IPS-18c (cell line): Measurements from ENCODE around the gene MKI67.
"Not testable (repeated sequence)": the region's sequence is repeated elsewhere in the genome, so short reads cannot be mapped to it uniquely, and the experiment has no call there.

ENCODE experiments used
- H3K4me3 ChIP-seq: 2 replicates; pipeline ENCODE4 v1.7.0; 2013; ENCODE audit warnings: low read depth, mild to moderate bottlenecking, low read length, moderate library complexity; ENCODE audit not compliant: insufficient read depth
- H3K9me3 ChIP-seq: one replicate; pipeline ENCODE4 v1.6.1; 2013; ENCODE audit warnings: mild to moderate bottlenecking, low read length, moderate library complexity; ENCODE audit not compliant: control insufficient read depth, insufficient read depth

MKI67 gene

GRCh38 chr10:128151031-128151430, 24.8 kb upstream of the MKI67 start:
- no peaks in the 10 kb centered on the region for H3K9me3 ChIP-seq
- H3K4me3 ChIP-seq: no peak overlapping the region

GRCh38 chr10:128150561-128150960, 24.3 kb upstream of the MKI67 start:
- no peaks in the 10 kb centered on the region for H3K9me3 ChIP-seq
- H3K4me3 ChIP-seq: peak overlapping the region; percentile 71

GRCh38 chr10:128150045-128150493, 23.8 kb upstream of the MKI67 start:
- Histone ChIP-seq H3K9me3 (no peaks in the 10 kb centered on the region), H3K4me3 (peak overlapping the region; percentile 71)

GRCh38 chr10:128149267-128150014, 23.2 kb upstream of the MKI67 start:
- Histone ChIP-seq H3K4me3 (peak overlapping the region; percentile 34; the same call in 1 of the 2 replicates), H3K9me3 (no peaks in the 10 kb centered on the region)

- Histone ChIP-seq H3K9me3 (no peaks in the 10 kb centered on the region), H3K4me3 (no peak overlapping the region)
Measured at GRCh38 chr10:128147669-128148068, 21.4 kb upstream of the MKI67 start.

GRCh38 chr10:128147064-128147463, 20.8 kb upstream of the MKI67 start:
- H3K9me3 ChIP-seq: no peaks in the 10 kb centered on the region
- H3K4me3 ChIP-seq: no peak overlapping the region

GRCh38 chr10:128144547-128144946, 18.3 kb upstream of the MKI67 start:
- Histone ChIP-seq H3K4me3 (no peak overlapping the region), H3K9me3 (no peaks in the 10 kb centered on the region)

- no peaks in the 10 kb centered on the region for H3K9me3 ChIP-seq
- no peak overlapping the region for H3K4me3 ChIP-seq
Measured at GRCh38 chr10:128143531-128143930, 17.3 kb upstream of the MKI67 start.

- no peak overlapping the region for H3K4me3 ChIP-seq
- no peaks in the 10 kb centered on the region for H3K9me3 ChIP-seq
Measured at GRCh38 chr10:128140425-128140824, 14.2 kb upstream of the MKI67 start.

GRCh38 chr10:128138429-128138828, 12.2 kb upstream of the MKI67 start:
- not testable (repeated sequence) for H3K9me3 ChIP-seq, H3K4me3 ChIP-seq

- Histone ChIP-seq H3K4me3 (no peak overlapping the region), H3K9me3 (no peaks in the 10 kb centered on the region)
Measured at GRCh38 chr10:128137877-128138276, 11.7 kb upstream of the MKI67 start.

- no peaks in the 10 kb centered on the region for H3K9me3 ChIP-seq
Measured at GRCh38 chr10:128130051-128130450, 3.8 kb upstream of the MKI67 start.

GRCh38 chr10:128128582-128128981, 2.4 kb upstream of the MKI67 start:
- no peaks in the 10 kb centered on the region for H3K9me3 ChIP-seq
- no peak overlapping the region for H3K4me3 ChIP-seq

More at GRCh38 chr10:128130051-128130450, 3.8 kb upstream of the MKI67 start:
- H3K4me3 ChIP-seq: no peak overlapping the region

GRCh38 chr10:128125416-128125943, 743 bp downstream of the MKI67 start:
- Histone ChIP-seq H3K4me3 (peak overlapping the region; percentile 83), H3K9me3 (no peaks in the 10 kb centered on the region)

GRCh38 chr10:128124813-128125403, 1.3 kb downstream of the MKI67 start:
- Histone ChIP-seq H3K4me3 (peak overlapping the region; percentile 83), H3K9me3 (no peaks in the 10 kb centered on the region)

- H3K4me3 ChIP-seq: no peak overlapping the region
- H3K9me3 ChIP-seq: no peaks in the 10 kb centered on the region
Measured at GRCh38 chr10:128123846-128124245, 2.4 kb downstream of the MKI67 start.

GRCh38 chr10:128122931-128123330, 3.3 kb downstream of the MKI67 start:
- no peaks in the 10 kb centered on the region for H3K9me3 ChIP-seq
- H3K4me3 ChIP-seq: no peak overlapping the region

GRCh38 chr10:128121750-128122412, 4.3 kb downstream of the MKI67 start:
- no peak overlapping the region for H3K4me3 ChIP-seq

More at GRCh38 chr10:128121750-128122412, 4.3 kb downstream of the MKI67 start:
- H3K9me3 ChIP-seq: no peaks in the 10 kb centered on the region
